ENCODE measurements around the gene NOL4L.

Gene NOL4L

DNA sequence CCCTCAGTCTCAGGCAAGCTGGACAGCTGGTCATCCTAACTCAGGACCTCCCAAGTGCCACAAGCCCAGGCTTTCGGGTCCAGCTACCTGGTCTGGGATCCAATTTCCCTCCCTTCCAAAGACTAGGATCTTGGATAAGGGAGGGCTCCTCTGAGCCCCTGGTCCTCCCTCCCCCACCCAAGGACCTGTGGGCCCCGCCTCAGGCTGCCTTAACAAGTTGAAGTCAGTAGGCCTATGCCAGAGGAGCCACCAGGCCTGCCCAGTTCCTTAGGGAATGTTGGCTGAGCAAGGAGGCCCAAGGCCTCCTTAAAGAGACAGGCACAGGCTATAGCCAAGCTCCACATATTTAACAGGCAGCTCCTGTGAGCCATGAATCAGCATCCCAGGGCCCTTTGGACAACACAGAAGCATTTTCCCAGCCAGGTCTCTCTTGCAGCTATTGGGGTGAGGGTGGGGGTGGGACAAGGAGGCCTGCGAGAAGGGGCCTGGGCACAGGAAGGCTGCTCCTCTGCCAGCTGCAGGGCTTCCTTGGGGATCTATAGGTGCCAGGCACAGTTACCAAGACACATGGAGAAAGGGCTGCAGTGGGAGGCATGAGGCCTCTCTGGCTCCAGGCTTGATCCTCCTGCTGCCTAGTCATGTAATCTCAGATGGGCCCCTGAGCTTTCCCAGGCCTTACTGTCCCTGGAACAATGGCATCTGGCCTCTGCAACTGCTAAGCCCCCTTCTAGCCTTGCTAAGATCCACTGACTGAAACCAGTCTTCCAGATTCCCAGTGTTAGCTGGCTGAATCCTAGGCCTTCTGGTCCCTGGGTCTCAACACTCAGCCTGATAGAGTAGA lies 27.4 kb upstream of the NOL4L start:
- Histone ChIP-seq H3K4me3 (no peak overlapping the region), H3K27ac (no peak overlapping the region)
- TF ChIP-seq, protein P1, sequence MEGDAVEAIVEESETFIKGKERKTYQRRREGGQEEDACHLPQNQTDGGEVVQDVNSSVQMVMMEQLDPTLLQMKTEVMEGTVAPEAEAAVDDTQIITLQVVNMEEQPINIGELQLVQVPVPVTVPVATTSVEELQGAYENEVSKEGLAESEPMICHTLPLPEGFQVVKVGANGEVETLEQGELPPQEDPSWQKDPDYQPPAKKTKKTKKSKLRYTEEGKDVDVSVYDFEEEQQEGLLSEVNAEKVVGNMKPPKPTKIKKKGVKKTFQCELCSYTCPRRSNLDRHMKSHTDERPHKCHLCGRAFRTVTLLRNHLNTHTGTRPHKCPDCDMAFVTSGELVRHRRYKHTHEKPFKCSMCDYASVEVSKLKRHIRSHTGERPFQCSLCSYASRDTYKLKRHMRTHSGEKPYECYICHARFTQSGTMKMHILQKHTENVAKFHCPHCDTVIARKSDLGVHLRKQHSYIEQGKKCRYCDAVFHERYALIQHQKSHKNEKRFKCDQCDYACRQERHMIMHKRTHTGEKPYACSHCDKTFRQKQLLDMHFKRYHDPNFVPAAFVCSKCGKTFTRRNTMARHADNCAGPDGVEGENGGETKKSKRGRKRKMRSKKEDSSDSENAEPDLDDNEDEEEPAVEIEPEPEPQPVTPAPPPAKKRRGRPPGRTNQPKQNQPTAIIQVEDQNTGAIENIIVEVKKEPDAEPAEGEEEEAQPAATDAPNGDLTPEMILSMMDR (IDR thresholded peaks at IDR 0.05) = no peak
- no peak for DNase-seq (ENCODE audit: low spot score)

DNA sequence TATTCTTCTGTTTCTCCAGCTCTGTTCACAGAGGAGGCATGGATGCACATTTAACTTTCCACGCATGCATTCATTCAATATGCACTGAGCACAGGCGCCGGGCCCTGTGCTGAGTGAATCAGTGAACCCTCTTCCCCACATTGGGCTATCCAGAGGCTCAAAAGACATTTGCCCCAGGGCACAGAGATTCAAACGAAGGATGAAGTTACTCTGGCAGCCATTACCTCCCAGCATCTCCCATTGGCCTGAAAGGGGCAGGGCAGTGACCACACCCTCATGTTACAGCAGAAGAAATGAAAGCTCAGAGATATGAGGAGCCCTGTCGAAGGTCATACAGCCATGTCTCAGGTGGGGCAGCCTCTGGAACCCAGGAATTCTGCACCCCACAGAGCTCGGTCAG lies 26.7 kb upstream of the NOL4L start:
- TF ChIP-seq, protein P1 (IDR thresholded peaks at IDR 0.05) = no peak
- no peak for DNase-seq (ENCODE audit: low spot score)
- no peak overlapping the region for H3K4me3 ChIP-seq
- no peak overlapping the region for H3K27ac ChIP-seq

DNA sequence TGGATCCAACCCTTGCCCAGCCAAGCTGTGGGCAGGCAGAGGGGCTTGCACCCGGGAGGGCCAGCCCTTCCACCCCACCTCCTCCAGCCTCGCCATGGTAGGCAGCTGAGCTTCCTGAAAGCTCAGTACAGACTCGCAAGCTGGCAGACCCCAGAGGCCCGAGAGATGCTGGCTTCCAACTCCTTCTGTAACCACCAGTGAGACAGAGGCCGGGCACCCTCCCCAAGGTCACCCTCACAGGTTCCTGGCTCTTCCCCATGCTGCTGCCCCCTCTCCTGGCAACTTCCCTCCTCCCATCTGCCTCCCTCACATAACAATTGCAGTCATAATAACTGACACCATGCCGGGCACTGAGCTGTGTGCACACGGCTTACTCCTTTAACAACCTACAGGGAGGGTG lies 26.2 kb upstream of the NOL4L start:
- TF ChIP-seq, protein P1 (IDR thresholded peaks at IDR 0.05) = no peak
- DNase-seq (ENCODE audit: low spot score) = no peak
- Histone ChIP-seq H3K27ac (no peak overlapping the region), H3K4me3 (no peak overlapping the region)

DNA sequence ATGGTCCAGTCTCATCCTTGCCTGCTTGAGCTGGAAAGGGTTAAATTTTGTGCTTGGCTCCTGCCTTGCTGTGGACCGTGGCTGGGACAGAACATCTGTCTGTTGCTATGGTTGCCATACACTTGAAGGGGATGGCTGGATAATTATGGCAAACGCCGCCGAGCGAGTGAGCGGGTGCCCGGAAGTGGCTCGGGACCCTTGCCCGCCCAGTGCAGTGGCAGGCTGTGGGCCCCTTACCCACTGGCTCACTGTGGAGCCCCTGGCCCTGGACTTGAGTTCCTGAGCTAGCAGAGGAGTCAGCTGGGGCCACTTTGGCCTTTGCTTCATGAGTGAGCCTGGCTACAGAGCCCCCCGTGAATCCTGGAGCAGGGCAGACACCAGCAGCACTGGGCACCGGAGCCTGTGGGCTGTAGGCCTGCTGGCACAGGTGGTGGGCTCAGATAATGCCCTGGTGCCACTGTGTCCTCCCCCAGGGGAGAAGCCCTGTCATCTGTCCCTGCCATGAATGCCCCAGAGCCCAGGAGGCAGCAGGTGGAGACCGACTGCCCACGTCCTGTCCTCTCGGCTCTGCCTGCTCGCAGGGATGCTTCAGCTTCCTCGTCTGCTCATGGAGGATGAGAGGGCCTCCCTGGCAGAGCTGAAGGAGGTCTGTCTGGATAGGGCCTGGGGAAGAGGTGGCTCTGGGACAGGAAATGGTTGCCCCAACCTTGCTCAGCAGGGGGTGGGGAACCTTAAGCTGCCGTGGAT lies 25.5 kb upstream of the NOL4L start:
- Histone ChIP-seq H3K27ac (no peak overlapping the region), H3K4me3 (no peak overlapping the region)
- DNase-seq (ENCODE audit: low spot score) = no peak
- TF ChIP-seq, protein P1 (IDR thresholded peaks at IDR 0.05) = no peak

DNA sequence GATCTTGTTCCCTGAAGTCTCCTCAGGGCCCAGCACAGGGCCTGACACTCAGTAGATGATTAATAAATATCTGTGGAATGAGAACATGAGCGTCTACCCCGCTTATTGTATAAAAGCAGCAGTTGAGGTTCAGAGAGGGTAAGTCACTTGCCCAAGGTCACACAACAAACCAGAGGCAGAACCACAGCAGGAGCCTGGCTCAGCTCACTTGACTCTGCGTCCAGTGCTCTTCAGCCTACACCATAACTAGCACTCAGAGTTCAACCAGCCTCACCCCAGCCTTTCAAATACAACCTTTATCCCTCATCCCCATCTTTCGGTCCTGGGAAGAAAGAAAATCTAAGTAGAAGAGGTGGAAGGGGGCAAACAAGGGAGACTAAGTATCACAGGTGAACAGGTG lies 24.9 kb upstream of the NOL4L start:
- no peak overlapping the region for H3K27ac ChIP-seq
- TF ChIP-seq, protein P1 (IDR thresholded peaks at IDR 0.05) = no peak
- no peak overlapping the region for H3K4me3 ChIP-seq
- no peak for DNase-seq (ENCODE audit: low spot score)

DNA sequence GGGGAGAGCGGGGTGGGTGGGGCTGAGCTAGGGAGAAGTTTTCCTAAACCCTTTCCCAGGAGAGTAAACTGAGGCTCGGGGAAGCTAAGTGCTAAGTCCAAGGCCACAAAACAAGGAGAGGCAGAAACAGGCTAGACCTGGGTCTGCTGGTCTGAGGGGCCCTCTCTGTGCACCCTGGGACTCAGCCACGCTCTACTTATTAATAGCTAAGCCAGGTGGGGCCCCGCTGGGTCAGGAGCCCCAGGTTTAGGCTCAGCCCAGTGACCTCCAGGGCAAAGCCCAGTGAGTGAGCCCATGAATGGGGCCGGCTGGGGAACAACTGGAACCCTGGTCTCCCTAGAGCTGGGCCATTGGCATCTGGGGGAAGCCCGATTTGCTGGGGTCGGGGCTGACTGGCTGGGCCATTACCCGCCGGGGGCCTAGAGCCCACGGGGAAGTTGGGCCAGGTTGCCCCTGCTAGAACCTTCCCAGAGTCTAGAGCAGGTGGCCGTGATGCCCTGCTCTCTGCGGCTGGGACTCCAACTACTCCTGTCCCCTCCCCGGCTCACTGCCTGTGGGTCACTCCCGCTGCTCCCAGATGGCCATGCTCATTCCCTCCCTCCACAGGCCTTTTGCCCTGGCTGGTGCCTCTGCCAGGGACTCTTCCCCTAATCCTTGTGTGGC lies 24.1 kb upstream of the NOL4L start:
- DNase-seq (ENCODE audit: low spot score) = no peak
- Histone ChIP-seq H3K4me3 (no peak overlapping the region), H3K27ac (no peak overlapping the region)
- TF ChIP-seq, protein P1 (IDR thresholded peaks at IDR 0.05) = no peak

Data from coronary artery (tissue), 2 donors.